HepG2 (cell line): ENCODE data around the gene CCND1. TPM values are rescaled to one million over a fixed set of nuclear protein-coding genes. Genes with fewer than 3 reads are reported as not detected.

Experiments used
- ATAC-seq: fragments of 200-7000 bp; cut with Tn5 transposase; 3 replicates; pipeline ENCODE4 v1.9.1; 2020; ENCODE audit warnings: mild to moderate bottlenecking, moderate library complexity
- BruUV-seq: library from RNA; stranded (reverse); fragments of 400-500 nt; replicated peaks from 2 replicates; lab custom pipeline; 2021; lab: Mats Ljungman, UMichigan
- CTCF ChIA-PET: fragments of 300-600 bp; formaldehyde crosslinking; extraction: SDS; loops from one replicate; lab custom pipeline; 2021; ENCODE audit warnings: low total read pairs, inconsistent platforms, low intra/inter-chr PET ratio; lab: Yijun Ruan, JAX
- POLR2A ChIA-PET: fragments of 350-600 bp; sonication (Branson Sonifier 250); formaldehyde crosslinking; loops from one replicate; lab custom pipeline; 2020; ENCODE audit warnings: antibody characterized with exemption, inconsistent platforms; lab: Yijun Ruan, JAX
- DNase-seq: peaks from one replicate; pipeline ENCODE4 v3.0.0-alpha.2; 2015; ENCODE audit warnings: low spot score
- FAIRE-seq: peaks from 3 replicates; lab custom pipeline; 2011; peaks lifted over from hg19 to GRCh38; lab: Jason Lieb, UNC
- H2AFZ ChIP-seq: one replicate; pipeline ENCODE4 v1.6.1; 2011; ENCODE audit warnings: low read length, inconsistent platforms
- H3K27ac ChIP-seq: fragments of 300-600 bp; 3 replicates; pipeline ENCODE4 v1.8.0; 2011; ENCODE audit warnings: mixed run types, mild to moderate bottlenecking, mixed read lengths, low read length, inconsistent platforms; ENCODE audit not compliant: insufficient read depth; ENCODE audit errors: extremely low read length
- H3K27me3 ChIP-seq, 2 experiments: fragments of 200-600 bp in 1 of 2; 2 replicates in 1 of 2; 3 replicates in 1 of 2; pipeline versions ENCODE4 v1.6.0 to v1.8.0; 2011; ENCODE audit warnings: low read length in 2 of 2, mild to moderate bottlenecking in 2 of 2, moderate library complexity in 2 of 2, inconsistent platforms in 1 of 2; ENCODE audit not compliant: insufficient read depth in 2 of 2, control insufficient read depth in 1 of 2
- H3K36me3 ChIP-seq, 2 experiments: fragments of 200-600 bp in 1 of 2; replicated peaks in 1 of 2; 2 replicates in 1 of 2; 3 replicates in 1 of 2; pipeline versions ENCODE4 v1.5.1 to v1.8.0; 2011; ENCODE audit warnings: low read length in 2 of 2, inconsistent platforms in 1 of 2; ENCODE audit not compliant: insufficient read depth in 2 of 2, control insufficient read depth in 1 of 2
- H3K4me1 ChIP-seq: 2 replicates; pipeline ENCODE4 v1.5.1; 2012; ENCODE audit warnings: low read length, inconsistent platforms; ENCODE audit not compliant: insufficient read depth
- H3K4me2 ChIP-seq: 2 replicates; pipeline ENCODE4 v1.6.0; 2011; ENCODE audit warnings: low read depth, low read length, inconsistent platforms
- H3K4me3 ChIP-seq, 3 experiments: fragments of 200-600 bp in 1 of 3; sonication (generic), shearing (Covaris generic) in 1 of 3; replicated peaks in 1 of 3; 2 replicates each; pipeline ENCODE4 v1.5.1; 2011 to 2016; ENCODE audit warnings: low read length in 3 of 3, inconsistent platforms in 2 of 3, low read depth in 2 of 3, mild to moderate bottlenecking in 2 of 3, control low read depth in 1 of 3, mixed read lengths in 1 of 3; ENCODE audit not compliant: insufficient read depth in 1 of 3
- H3K79me2 ChIP-seq: one replicate; pipeline ENCODE4 v1.6.1; 2011; ENCODE audit warnings: low read length, inconsistent platforms; ENCODE audit not compliant: insufficient read depth
- H3K9ac ChIP-seq: 2 replicates; pipeline ENCODE4 v1.6.0; 2011; ENCODE audit warnings: mild to moderate bottlenecking, low read depth, low read length, inconsistent platforms; ENCODE audit not compliant: insufficient read depth
- H3K9me3 ChIP-seq: 2 replicates; pipeline ENCODE4 v1.5.1; 2012; ENCODE audit warnings: mild to moderate bottlenecking, low read length
- H4K20me1 ChIP-seq: 2 replicates; pipeline ENCODE4 v1.6.0; 2011; ENCODE audit warnings: inconsistent platforms, mild to moderate bottlenecking, low read length, moderate library complexity; ENCODE audit not compliant: insufficient read depth
- ARID2 ChIP-seq: sonication (generic); formaldehyde crosslinking; IDR thresholded peaks from 2 replicates; pipeline ENCODE4 v1.8.1; 2022; ENCODE audit warnings: mild to moderate bottlenecking, missing genetic modification reagents, borderline replicate concordance
- BRD4 ChIP-seq: sonication (generic); formaldehyde crosslinking; IDR thresholded peaks from 2 replicates; pipeline ENCODE4 v1.4.0; 2020; ENCODE audit warnings: missing genetic modification reagents
- E2F2 ChIP-seq: sonication (generic); formaldehyde crosslinking; IDR thresholded peaks from 2 replicates; pipeline ENCODE4 v1.4.0; 2020; ENCODE audit warnings: missing genetic modification reagents, borderline replicate concordance
- MAFF ChIP-seq: IDR thresholded peaks from 2 replicates; pipeline ENCODE4 v1.6.1; 2011; ENCODE audit warnings: low read depth, low read length, improper control_type of control experiment
- MBD4 ChIP-seq: IDR thresholded peaks from 2 replicates; pipeline ENCODE4 v1.6.1; 2012; ENCODE audit warnings: low read length, inconsistent platforms, borderline replicate concordance
- RBFOX2 ChIP-seq: fragments of 200-400 bp; formaldehyde crosslinking; IDR thresholded peaks from 2 replicates; pipeline ENCODE4 v1.6.1; 2017; ENCODE audit warnings: low read depth, mild to moderate bottlenecking, low read length
- TEF ChIP-seq: sonication (generic); formaldehyde crosslinking; IDR thresholded peaks from 2 replicates; pipeline ENCODE4 v1.5.0; 2020; ENCODE audit warnings: missing genetic modification reagents
- XBP1 ChIP-seq: sonication (generic); formaldehyde crosslinking; IDR thresholded peaks from 2 replicates; pipeline ENCODE4 v1.5.0; 2020; ENCODE audit warnings: missing genetic modification reagents
- ZHX2 ChIP-seq, 2 experiments: sonication (generic) in 1 of 2; formaldehyde crosslinking in 1 of 2; IDR thresholded peaks; 2 replicates each; pipeline versions ENCODE4 v1.6.1 to v1.9.0; 2014 to 2022; ENCODE audit warnings: antibody characterized with exemption in 1 of 2, borderline replicate concordance in 1 of 2, inconsistent platforms in 1 of 2, low read depth in 1 of 2, missing genetic modification reagents in 1 of 2
- ZNF124 ChIP-seq: sonication (generic); formaldehyde crosslinking; IDR thresholded peaks from 2 replicates; pipeline ENCODE4 v1.4.0; 2020; ENCODE audit warnings: missing genetic modification reagents
- ZNF782 ChIP-seq: sonication (generic); formaldehyde crosslinking; IDR thresholded peaks from 2 replicates; pipeline ENCODE4 v1.4.0; 2020; ENCODE audit warnings: missing genetic modification reagents, mild to moderate bottlenecking, borderline replicate concordance
- WGBS: methylation state at CpG from one replicate; pipeline ENCODE4 v1.1.6; 2017; ENCODE audit warnings: low lambda C conversion rate; 5-methylcytosine and 5-hydroxymethylcytosine counted together
- in situ Hi-C: cut with HindIII; loops from 2 replicates; pipeline ENCODE4 v1.10.0; 2017; ENCODE audit warnings: low pct_unique_long_range_greater_than_20kb; ENCODE audit not compliant: extremely low pct_ligation_motif_present
- intact Hi-C: fragments of 100-400 bp; cut with micrococcal nuclease; formaldehyde crosslinking; loops from one replicate; pipeline ENCODE4 v1.10.0; 2022; ENCODE audit not compliant: unreplicated experiment
- polyA plus RNA-seq, 8 experiments: library from polyadenylated mRNA; depleted of rRNA in 3 of 8; stranded (reverse) in 7 of 8; unstranded in 1 of 8; fragments of >200 nt; fragmentation: Illumina TruSeq in 4 of 8; extraction: Trizol in 4 of 8; gene quantifications; 2 replicates each; pipeline versions ENCODE4 v1.2.1 to v1.2.3, GENCODE V29; 2011 to 2016; ENCODE audit warnings: low read depth in 4 of 8, missing spikeins in 1 of 8, mixed read lengths in 1 of 8; ENCODE audit not compliant: insufficient read depth in 1 of 8
- total RNA-seq, 5 experiments: library from RNA; depleted of rRNA; stranded (reverse); fragments of >200 nt; fragmentation: Illumina TruSeq; extraction: Trizol; gene quantifications; 2 replicates each; pipeline ENCODE4 v1.2.3, GENCODE V29; 2016; ENCODE audit warnings: low read depth in 1 of 5

CCND1 gene
- total and polyA plus RNA-seq, 2 of the 13 experiments (the other 11 are each of a cell fraction or from before 2014, with no cell fraction given) = 107 to 136 TPM

- TF ChIP-seq ZNF124 (no peak), E2F2 (CRISPR knock-in tag) (no peak), ARID2 (CRISPR knock-in tag) (no peak), MAFF (no peak), ZNF782 (CRISPR knock-in tag) (peak; percentile 54), RBFOX2 (no peak)
Measured at GRCh38 chr11:69655479-69656428, 14.8 kb downstream of the CCND1 start (continued).

- CTCF ChIA-PET = no interaction called here
- ATAC-seq = no peak
- DNase-seq = no peak
- TF ChIP-seq TEF (CRISPR knock-in tag) (no peak), MBD4 (no peak), BRD4 (CRISPR knock-in tag) (0 out of 2 replicates have a peak, but pooled peaks have one; percentile 15), XBP1 (CRISPR knock-in tag) (no peak), ZHX2 (IDR thresholded peaks at IDR 0.05; ENCODE audit: low read depth) (no peak), ZHX2 (CRISPR knock-in tag; IDR thresholded peaks at IDR 0.05; ENCODE audit: borderline replicate concordance) (no peak)
Measured at GRCh38 chr11:69656536-69657455, 15.8 kb downstream of the CCND1 start.

More at GRCh38 chr11:69656536-69657455, 15.8 kb downstream of the CCND1 start:
- Histone ChIP-seq H3K4me2 (no peak overlapping the region), H4K20me1 (peaks cover under 1% of the 10 kb centered on the region; the same call in 1 of the 2 replicates), H3K9me3 (no peaks in the 10 kb centered on the region), H2AFZ (no peak overlapping the region), H3K4me1 (peaks cover 85% of the 10 kb centered on the region), H3K36me3 (peaks cover 0 to 19% of the 10 kb centered on the region in 2 experiments), H3K27ac (peak overlapping the region; percentile 96), H3K79me2 (no peaks in the 10 kb centered on the region), H3K9ac (peak overlapping the region; percentile 67), H3K27me3 (no peaks in the 10 kb centered on the region), H3K4me3 (no peak overlapping the region)
- WGBS = 92% methylated on average over 16 of the region's 20 CpGs
- intact Hi-C loops = no loop called here
- no peak for FAIRE-seq
- no TSS peak for BruUV-seq
- POLR2A ChIA-PET = interaction anchor here (1.2 to 6.1 kb wide), 5 partner anchors 11 to 359 kb away, joined by 7 to 128 read pairs (median 40); partner anchors contain the start of genes CCND1 and LTO1
- in situ Hi-C loops = loop anchor here (5.0 kb wide), 1 partner anchor 534 kb away; no protein-coding TSS in a partner anchor
